Measurements from ENCODE around the gene SELENOW.
A peak's percentile ranks its signal among the peaks of the same experiment; 100 is the strongest.

GRCh38 chr19:47781590-47782262 lies 3.2 kb downstream of the SELENOW start:
- TF ChIP-seq, protein P1, sequence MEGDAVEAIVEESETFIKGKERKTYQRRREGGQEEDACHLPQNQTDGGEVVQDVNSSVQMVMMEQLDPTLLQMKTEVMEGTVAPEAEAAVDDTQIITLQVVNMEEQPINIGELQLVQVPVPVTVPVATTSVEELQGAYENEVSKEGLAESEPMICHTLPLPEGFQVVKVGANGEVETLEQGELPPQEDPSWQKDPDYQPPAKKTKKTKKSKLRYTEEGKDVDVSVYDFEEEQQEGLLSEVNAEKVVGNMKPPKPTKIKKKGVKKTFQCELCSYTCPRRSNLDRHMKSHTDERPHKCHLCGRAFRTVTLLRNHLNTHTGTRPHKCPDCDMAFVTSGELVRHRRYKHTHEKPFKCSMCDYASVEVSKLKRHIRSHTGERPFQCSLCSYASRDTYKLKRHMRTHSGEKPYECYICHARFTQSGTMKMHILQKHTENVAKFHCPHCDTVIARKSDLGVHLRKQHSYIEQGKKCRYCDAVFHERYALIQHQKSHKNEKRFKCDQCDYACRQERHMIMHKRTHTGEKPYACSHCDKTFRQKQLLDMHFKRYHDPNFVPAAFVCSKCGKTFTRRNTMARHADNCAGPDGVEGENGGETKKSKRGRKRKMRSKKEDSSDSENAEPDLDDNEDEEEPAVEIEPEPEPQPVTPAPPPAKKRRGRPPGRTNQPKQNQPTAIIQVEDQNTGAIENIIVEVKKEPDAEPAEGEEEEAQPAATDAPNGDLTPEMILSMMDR (IDR thresholded peaks at IDR 0.05): no peak
- no peak for TF ChIP-seq POLR2A (IDR thresholded peaks at IDR 0.05)
- TF ChIP-seq POLR2AphosphoS5 (IDR thresholded peaks at IDR 0.05): peak in 1 of 4 donors; percentile 49
- no peak for TF ChIP-seq EP300 (IDR thresholded peaks at IDR 0.05)
